A673 (cell line): ENCODE results near the gene MYO1F. TPM values are rescaled to one million over a fixed set of nuclear protein-coding genes. Genes with fewer than 3 reads are reported as not detected.

ENCODE experiments used
- BruUV-seq: library from RNA; stranded (reverse); fragments of 400-500 nt; replicated peaks from 2 replicates; lab custom pipeline; 2021; lab: Mats Ljungman, UMichigan
- CTCF ChIA-PET: fragments of 300-600 bp; sonication (Branson Sonifier 250); formaldehyde crosslinking; loops from one replicate; lab custom pipeline; 2022; ENCODE audit warnings: antibody characterized with exemption; lab: Charles Lee
- POLR2A ChIA-PET: fragments of 300-600 bp; sonication (Branson Sonifier 250); formaldehyde crosslinking; loops from one replicate; lab custom pipeline; 2022; ENCODE audit warnings: antibody characterized with exemption; ENCODE audit not compliant: low non-redundant PET; lab: Charles Lee
- DNase-seq: peaks from one replicate; pipeline ENCODE4 v3.0.0-alpha.2; 2015; ENCODE audit warnings: low spot score
- H3K27ac ChIP-seq: fragments of 200-600 bp; sonication (generic); 2 replicates; pipeline ENCODE4 v1.5.1; 2016; ENCODE audit warnings: mixed run types, low read depth, mild to moderate bottlenecking, mixed read lengths, antibody characterized with exemption, low read length; ENCODE audit not compliant: poor library complexity, severe bottlenecking
- H3K27me3 ChIP-seq: fragments of 200-600 bp; sonication (generic); replicated peaks from 2 replicates; pipeline ENCODE4 v1.6.1; 2017; ENCODE audit warnings: mixed run types, low read depth, mild to moderate bottlenecking, mixed read lengths, antibody characterized with exemption, low read length; ENCODE audit not compliant: insufficient read depth, poor library complexity
- H3K36me3 ChIP-seq: fragments of 200-600 bp; sonication (generic); 2 replicates; pipeline ENCODE4 v1.6.1; 2016; ENCODE audit warnings: mixed run types, mild to moderate bottlenecking, mixed read lengths, antibody characterized with exemption, low read length; ENCODE audit not compliant: insufficient read depth, poor library complexity, severe bottlenecking
- H3K4me1 ChIP-seq: fragments of 200-600 bp; sonication (generic); 2 replicates; pipeline ENCODE4 v1.6.1; 2017; ENCODE audit warnings: mixed run types, mild to moderate bottlenecking, mixed read lengths, antibody characterized with exemption, low read length; ENCODE audit not compliant: insufficient read depth, poor library complexity, severe bottlenecking
- H3K4me3 ChIP-seq: fragments of 200-600 bp; sonication (generic); 2 replicates; pipeline ENCODE4 v1.5.1; 2016; ENCODE audit warnings: low read depth, mixed run types, mild to moderate bottlenecking, mixed read lengths, low read length; ENCODE audit not compliant: poor library complexity, severe bottlenecking
- H3K9me3 ChIP-seq: fragments of 200-600 bp; sonication (generic); 2 replicates; pipeline ENCODE4 v1.6.1; 2016; ENCODE audit warnings: mixed run types, low read depth, mild to moderate bottlenecking, mixed read lengths, antibody characterized with exemption, low read length; ENCODE audit not compliant: poor library complexity, severe bottlenecking
- EZH2 ChIP-seq: fragments of 200-600 bp; sonication (generic); IDR thresholded peaks from 2 replicates; pipeline ENCODE4 v1.6.1; 2017; ENCODE audit warnings: borderline replicate concordance, low read depth, mild to moderate bottlenecking, mixed read lengths, antibody characterized with exemption, low read length; ENCODE audit not compliant: poor library complexity, severe bottlenecking
- intact Hi-C: fragments of 100-400 bp; cut with micrococcal nuclease; formaldehyde crosslinking; loops from one replicate; pipeline ENCODE4 v1.10.0; 2022; ENCODE audit not compliant: unreplicated experiment
- total RNA-seq: library from RNA; stranded (reverse); gene quantifications from 2 replicates; pipeline ENCODE4 v1.2.3, GENCODE V29; 2021
- TF ChIP-seq, protein P1 (sequence below): fragments of 300-800, 200-600 bp; sonication (generic); conservative IDR thresholded peaks from 2 replicates; pipeline ENCODE4 v1.5.1; 2017; ENCODE audit warnings: low read depth, mild to moderate bottlenecking, antibody characterized with exemption, low read length, moderate library complexity, mixed read lengths

The MYO1F gene
- total RNA-seq, 1 experiment from 2014 or later, result 0.26 TPM

DNA sequence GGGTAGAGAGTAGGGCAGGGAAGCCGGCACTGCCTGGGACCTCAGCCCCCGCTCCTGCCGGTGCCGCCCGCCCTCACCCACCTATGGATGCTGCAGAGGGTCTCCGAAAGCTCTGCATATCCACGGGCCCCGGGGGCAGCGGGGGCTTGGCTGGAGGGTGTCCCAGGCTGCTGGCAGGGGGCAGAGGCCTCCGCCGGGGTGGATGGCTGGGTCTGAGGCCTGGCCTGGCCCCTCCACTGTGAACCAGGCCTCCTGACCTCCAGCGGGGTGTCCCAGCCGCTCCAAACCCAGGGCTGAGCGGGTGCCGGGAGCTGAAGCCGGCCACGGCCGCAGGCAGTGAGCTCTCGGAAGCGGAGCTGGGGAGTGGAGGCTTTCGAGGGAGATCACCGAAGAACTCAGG, 78.9 kb downstream of the MYO1F start:
- ChIA-PET CTCF (no interaction called here), POLR2A (no interaction called here)
- no peak overlapping the region for H3K4me3 ChIP-seq

DNA sequence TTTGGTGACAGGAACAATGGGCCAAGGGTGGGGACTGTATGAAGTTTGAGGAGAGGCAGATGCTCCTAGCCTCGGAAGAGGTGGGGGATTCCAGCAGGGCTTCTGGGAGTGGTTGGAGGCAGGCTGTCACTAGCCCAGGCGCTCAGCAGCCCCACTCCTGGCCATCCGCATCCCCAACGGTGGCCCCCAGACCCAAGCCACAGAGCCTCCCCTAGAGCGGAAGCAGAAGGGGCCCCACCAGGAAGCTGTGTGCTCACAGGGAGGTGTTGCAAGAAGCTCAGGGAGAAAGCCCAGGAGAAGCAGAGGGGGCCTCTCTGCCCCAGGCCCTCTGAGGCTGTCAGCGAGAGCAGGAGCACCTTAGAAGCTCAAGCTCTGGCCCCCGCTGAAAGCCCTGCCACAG, 83.1 kb downstream of the MYO1F start:
- Histone ChIP-seq H3K36me3 (no peaks in the 10 kb centered on the region), H3K9me3 (no peaks in the 10 kb centered on the region), H3K27me3 (no peaks in the 10 kb centered on the region), H3K4me1 (no peaks in the 10 kb centered on the region), H3K27ac (no peak overlapping the region), H3K4me3 (no peak overlapping the region)
- POLR2A ChIA-PET, result interaction anchor here (0.7 kb wide), 1 partner anchor 118 kb away, joined by 3 read pairs; no protein-coding TSS in a partner anchor
- no peak for DNase-seq
- CTCF ChIA-PET, result no interaction called here
- TF ChIP-seq, protein P1, sequence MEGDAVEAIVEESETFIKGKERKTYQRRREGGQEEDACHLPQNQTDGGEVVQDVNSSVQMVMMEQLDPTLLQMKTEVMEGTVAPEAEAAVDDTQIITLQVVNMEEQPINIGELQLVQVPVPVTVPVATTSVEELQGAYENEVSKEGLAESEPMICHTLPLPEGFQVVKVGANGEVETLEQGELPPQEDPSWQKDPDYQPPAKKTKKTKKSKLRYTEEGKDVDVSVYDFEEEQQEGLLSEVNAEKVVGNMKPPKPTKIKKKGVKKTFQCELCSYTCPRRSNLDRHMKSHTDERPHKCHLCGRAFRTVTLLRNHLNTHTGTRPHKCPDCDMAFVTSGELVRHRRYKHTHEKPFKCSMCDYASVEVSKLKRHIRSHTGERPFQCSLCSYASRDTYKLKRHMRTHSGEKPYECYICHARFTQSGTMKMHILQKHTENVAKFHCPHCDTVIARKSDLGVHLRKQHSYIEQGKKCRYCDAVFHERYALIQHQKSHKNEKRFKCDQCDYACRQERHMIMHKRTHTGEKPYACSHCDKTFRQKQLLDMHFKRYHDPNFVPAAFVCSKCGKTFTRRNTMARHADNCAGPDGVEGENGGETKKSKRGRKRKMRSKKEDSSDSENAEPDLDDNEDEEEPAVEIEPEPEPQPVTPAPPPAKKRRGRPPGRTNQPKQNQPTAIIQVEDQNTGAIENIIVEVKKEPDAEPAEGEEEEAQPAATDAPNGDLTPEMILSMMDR, result no peak
- no peak for TF ChIP-seq EZH2
- intact Hi-C loops, result no loop called here
- BruUV-seq, result no TSS peak

More for the DNA sequence above, 78.9 kb downstream of the MYO1F start:
- intact Hi-C loops, result no loop called here
- TF ChIP-seq, protein P1, result no peak
- TF ChIP-seq EZH2, result no peak
- BruUV-seq, result no TSS peak
- no peaks in the 10 kb centered on the region for H3K9me3 ChIP-seq
- H3K27me3 ChIP-seq, result no peaks in the 10 kb centered on the region
- H3K27ac ChIP-seq, result no peak overlapping the region
- no peaks in the 10 kb centered on the region for H3K36me3 ChIP-seq
- DNase-seq, result no peak
- peaks cover 10% of the 10 kb centered on the region for H3K4me1 ChIP-seq

DNA sequence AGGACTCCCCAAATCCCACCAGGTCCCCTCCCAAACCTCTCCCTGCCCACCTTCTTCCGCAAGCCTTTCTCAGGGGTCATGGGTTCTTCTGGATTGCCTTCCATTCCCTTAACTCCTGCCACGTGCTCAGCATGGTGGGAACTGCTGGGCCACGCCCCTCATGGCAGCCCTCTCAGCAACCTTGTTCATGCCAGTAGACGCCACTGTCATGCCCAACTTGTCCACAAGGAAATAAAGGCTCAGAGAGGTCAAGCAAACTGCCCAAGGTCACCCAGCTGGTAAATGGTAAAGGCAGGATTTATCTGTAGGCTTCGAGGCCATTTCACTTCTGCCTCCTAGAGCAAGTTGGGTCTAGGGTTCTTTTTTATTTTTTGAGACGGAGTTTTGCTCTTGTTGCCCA, 85.7 kb downstream of the MYO1F start:
- CTCF ChIA-PET, result no interaction called here
- Histone ChIP-seq H3K9me3 (no peaks in the 10 kb centered on the region), H3K4me1 (no peaks in the 10 kb centered on the region), H3K36me3 (peaks cover 25% of the 10 kb centered on the region), H3K27me3 (no peaks in the 10 kb centered on the region), H3K27ac (no peak overlapping the region), H3K4me3 (no peak overlapping the region)
- POLR2A ChIA-PET, result interaction anchor here (0.5 kb wide), 1 partner anchor 12 kb away, joined by 10 read pairs; no protein-coding TSS in a partner anchor
- DNase-seq, result no peak
- intact Hi-C loops, result no loop called here
- TF ChIP-seq EZH2, result no peak
- no TSS peak for BruUV-seq

DNA sequence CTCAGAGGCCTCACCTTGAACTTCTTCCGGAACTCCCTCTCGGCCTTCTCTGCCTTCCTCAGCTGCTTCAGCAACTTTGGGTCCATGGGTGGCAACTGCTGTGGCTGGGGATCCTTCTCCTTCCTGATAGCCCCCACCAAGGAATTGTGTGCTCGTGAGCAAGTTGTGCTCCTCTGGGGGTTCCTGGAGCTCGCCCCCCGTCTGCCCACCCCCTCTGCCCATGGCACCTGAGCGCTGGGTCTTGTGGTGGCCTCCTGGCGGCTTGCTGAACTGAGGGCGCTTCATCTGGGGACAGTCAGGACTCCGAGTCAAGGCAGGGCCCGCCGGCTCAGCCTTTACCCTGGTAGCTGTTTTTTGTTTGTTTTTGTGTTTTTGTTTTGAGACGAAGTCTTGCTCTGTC, 86.4 kb downstream of the MYO1F start:
- BruUV-seq, result no TSS peak
- Histone ChIP-seq H3K4me3 (no peak overlapping the region), H3K9me3 (no peaks in the 10 kb centered on the region), H3K27me3 (no peaks in the 10 kb centered on the region), H3K4me1 (no peaks in the 10 kb centered on the region), H3K27ac (no peak overlapping the region), H3K36me3 (peaks cover 32% of the 10 kb centered on the region)
- TF ChIP-seq, protein P1, result no peak
- no peak for TF ChIP-seq EZH2
- intact Hi-C loops, result no loop called here
- DNase-seq, result no peak
- POLR2A ChIA-PET, result no interaction called here
- CTCF ChIA-PET, result no interaction called here
